ENCODE results near the gene IDUA.

- TF ChIP-seq EZH2 (IDR thresholded peaks at IDR 0.05; ENCODE audit: insufficient read depth, poor library complexity, severe bottlenecking) (no peak), EZH2phosphoT487 (IDR thresholded peaks at IDR 0.05; ENCODE audit: insufficient read depth, low read depth) (no peak)
Measured at GRCh38 chr4:991451-992296, 4.8 kb downstream of the IDUA start.
